ENCODE data around the gene PDPR. TPM values are rescaled to one million over a fixed set of nuclear protein-coding genes. Genes with fewer than 3 reads are reported as not detected.

PDPR gene
- total RNA-seq, 2 donors from 2014 or later, result 19.3 to 26.4 TPM

DNA sequence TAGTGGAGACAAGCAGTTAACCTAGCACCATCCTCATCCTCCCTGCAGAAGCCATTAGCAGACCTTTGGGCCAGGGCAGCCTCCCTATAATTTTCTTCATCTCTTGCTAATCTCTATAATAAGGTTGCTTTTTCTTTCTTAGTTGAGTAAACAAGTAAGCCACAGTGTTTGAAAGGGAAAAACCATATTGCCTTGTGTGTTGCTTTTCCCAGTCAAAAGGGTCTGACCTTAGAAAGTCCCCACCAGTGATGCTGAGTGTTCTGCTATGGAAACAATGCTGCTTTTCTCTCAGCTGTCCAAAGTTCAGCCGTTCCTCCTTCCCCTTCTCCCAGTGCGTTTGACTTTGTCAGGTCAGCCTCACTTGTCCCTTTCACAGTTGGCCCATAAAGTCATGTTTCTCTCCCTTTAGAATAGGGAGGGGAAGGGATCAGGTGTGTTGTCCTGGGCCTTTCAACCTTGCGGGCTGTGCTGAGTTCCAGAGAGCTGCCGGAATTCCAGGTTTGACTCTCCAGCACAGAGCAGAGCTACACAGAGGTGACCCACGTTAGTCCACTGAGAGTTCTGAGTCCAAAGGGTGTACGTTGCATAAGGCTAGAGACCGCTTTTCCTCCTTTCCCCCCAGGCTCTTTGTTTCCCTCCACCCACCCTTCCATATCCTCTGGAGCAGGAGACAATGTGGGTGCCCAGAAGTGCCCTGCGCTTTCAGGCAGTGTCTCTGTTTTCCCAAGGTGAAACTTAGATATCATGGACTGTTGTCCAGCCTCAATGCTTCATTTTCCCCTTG lies 43.5 kb downstream of the PDPR start:
- DNase-seq (ENCODE audit: low spot score), result no peak
- H3K36me3 ChIP-seq, result peaks cover 72% of the 10 kb centered on the region
- TF ChIP-seq, protein P1, sequence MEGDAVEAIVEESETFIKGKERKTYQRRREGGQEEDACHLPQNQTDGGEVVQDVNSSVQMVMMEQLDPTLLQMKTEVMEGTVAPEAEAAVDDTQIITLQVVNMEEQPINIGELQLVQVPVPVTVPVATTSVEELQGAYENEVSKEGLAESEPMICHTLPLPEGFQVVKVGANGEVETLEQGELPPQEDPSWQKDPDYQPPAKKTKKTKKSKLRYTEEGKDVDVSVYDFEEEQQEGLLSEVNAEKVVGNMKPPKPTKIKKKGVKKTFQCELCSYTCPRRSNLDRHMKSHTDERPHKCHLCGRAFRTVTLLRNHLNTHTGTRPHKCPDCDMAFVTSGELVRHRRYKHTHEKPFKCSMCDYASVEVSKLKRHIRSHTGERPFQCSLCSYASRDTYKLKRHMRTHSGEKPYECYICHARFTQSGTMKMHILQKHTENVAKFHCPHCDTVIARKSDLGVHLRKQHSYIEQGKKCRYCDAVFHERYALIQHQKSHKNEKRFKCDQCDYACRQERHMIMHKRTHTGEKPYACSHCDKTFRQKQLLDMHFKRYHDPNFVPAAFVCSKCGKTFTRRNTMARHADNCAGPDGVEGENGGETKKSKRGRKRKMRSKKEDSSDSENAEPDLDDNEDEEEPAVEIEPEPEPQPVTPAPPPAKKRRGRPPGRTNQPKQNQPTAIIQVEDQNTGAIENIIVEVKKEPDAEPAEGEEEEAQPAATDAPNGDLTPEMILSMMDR (IDR thresholded peaks at IDR 0.05), result no peak

GRCh38 chr16:70158261-70158939 lies 44.3 kb downstream of the PDPR start:
- H3K36me3 ChIP-seq, result peaks cover 64% of the 10 kb centered on the region
- H3K9me3 ChIP-seq, result no peaks in the 10 kb centered on the region
- DNase-seq (ENCODE audit: low spot score), result no peak

More for the DNA sequence above, 43.5 kb downstream of the PDPR start:
- Histone ChIP-seq H3K27ac (no peak overlapping the region), H3K4me1 (no peaks in the 10 kb centered on the region), H3K27me3 (no peaks in the 10 kb centered on the region), H3K4me3 (no peak overlapping the region), H3K9me3 (no peaks in the 10 kb centered on the region)

GRCh38 chr16:70159355-70160348 lies 45.5 kb downstream of the PDPR start:
- Histone ChIP-seq H3K4me3 (no peak overlapping the region), H3K9me3 (no peaks in the 10 kb centered on the region), H3K36me3 (peaks cover 52% of the 10 kb centered on the region), H3K27me3 (no peaks in the 10 kb centered on the region), H3K4me1 (no peaks in the 10 kb centered on the region), H3K27ac (no peak overlapping the region)
- DNase-seq (ENCODE audit: low spot score), result no peak
- TF ChIP-seq, protein P1 (IDR thresholded peaks at IDR 0.05), result no peak

More at GRCh38 chr16:70158261-70158939, 44.3 kb downstream of the PDPR start:
- Histone ChIP-seq H3K27me3 (no peaks in the 10 kb centered on the region), H3K27ac (no peak overlapping the region), H3K4me3 (no peak overlapping the region), H3K4me1 (no peaks in the 10 kb centered on the region)
- TF ChIP-seq, protein P1 (IDR thresholded peaks at IDR 0.05), result no peak

DNA sequence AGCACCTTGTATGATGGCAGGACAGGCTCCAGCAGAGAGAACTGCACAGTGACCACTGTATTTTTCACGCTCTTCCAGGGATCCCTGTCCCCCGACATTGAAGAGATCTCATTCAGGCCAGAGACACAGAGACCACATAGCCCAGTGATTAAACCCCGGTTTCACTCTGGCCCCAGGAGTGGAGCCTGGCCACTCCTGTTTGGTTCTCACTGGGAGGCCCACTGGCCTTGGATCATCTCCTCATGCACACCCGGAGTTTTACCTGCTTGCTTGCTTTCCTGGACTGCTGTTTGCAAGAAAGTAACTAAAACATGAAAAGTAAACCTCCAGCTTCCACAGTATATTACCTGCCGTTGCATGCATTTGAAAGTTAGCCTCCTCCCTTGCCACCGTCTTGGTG lies 46.3 kb downstream of the PDPR start:
- Histone ChIP-seq H3K4me1 (peaks cover 0 to 4% of the 10 kb centered on the region in 2 donors), H3K27ac (no peak overlapping the region), H3K27me3 (no peaks in the 10 kb centered on the region), H3K36me3 (peaks cover 44% of the 10 kb centered on the region), H3K9me3 (no peaks in the 10 kb centered on the region), H3K4me3 (no peak overlapping the region)
- no peak for DNase-seq (ENCODE audit: low spot score)
- TF ChIP-seq, protein P1 (IDR thresholded peaks at IDR 0.05), result no peak

GRCh38 chr16:70160821-70161220 lies 46.7 kb downstream of the PDPR start:
- Histone ChIP-seq H3K9me3 (no peaks in the 10 kb centered on the region), H3K27me3 (no peaks in the 10 kb centered on the region), H3K27ac (no peak overlapping the region), H3K36me3 (peaks cover 40% of the 10 kb centered on the region), H3K4me1 (peaks cover 0 to 4% of the 10 kb centered on the region in 2 donors), H3K4me3 (no peak overlapping the region)
- TF ChIP-seq, protein P1 (IDR thresholded peaks at IDR 0.05), result no peak
- DNase-seq (ENCODE audit: low spot score), result no peak

Measured in right atrium auricular region (tissue), 2 donors.